GM10266 (cell line): ENCODE data around the gene PPP6R3.

Experiments used
- DNase-seq: peaks from one replicate; pipeline ENCODE4 v3.0.0; 2012; ENCODE audit errors: extremely low spot score
- TF ChIP-seq, protein P1 (sequence below): IDR thresholded peaks from 2 replicates; pipeline ENCODE4 v1.5.1; 2012; ENCODE audit warnings: mild to moderate bottlenecking, low read depth; ENCODE audit not compliant: control insufficient read depth, insufficient read depth; ENCODE audit errors: missing control alignments

PPP6R3 gene, protein sequence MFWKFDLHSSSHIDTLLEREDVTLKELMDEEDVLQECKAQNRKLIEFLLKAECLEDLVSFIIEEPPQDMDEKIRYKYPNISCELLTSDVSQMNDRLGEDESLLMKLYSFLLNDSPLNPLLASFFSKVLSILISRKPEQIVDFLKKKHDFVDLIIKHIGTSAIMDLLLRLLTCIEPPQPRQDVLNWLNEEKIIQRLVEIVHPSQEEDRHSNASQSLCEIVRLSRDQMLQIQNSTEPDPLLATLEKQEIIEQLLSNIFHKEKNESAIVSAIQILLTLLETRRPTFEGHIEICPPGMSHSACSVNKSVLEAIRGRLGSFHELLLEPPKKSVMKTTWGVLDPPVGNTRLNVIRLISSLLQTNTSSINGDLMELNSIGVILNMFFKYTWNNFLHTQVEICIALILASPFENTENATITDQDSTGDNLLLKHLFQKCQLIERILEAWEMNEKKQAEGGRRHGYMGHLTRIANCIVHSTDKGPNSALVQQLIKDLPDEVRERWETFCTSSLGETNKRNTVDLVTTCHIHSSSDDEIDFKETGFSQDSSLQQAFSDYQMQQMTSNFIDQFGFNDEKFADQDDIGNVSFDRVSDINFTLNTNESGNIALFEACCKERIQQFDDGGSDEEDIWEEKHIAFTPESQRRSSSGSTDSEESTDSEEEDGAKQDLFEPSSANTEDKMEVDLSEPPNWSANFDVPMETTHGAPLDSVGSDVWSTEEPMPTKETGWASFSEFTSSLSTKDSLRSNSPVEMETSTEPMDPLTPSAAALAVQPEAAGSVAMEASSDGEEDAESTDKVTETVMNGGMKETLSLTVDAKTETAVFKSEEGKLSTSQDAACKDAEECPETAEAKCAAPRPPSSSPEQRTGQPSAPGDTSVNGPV

GRCh38 chr11:68460741-68461574 is at the start of gene PPP6R3:
PPP6R3 (plus strand) TSS chr11:68460752; CDS start chr11:68537665, 76,913 bp downstream.
- TF ChIP-seq, protein P1, sequence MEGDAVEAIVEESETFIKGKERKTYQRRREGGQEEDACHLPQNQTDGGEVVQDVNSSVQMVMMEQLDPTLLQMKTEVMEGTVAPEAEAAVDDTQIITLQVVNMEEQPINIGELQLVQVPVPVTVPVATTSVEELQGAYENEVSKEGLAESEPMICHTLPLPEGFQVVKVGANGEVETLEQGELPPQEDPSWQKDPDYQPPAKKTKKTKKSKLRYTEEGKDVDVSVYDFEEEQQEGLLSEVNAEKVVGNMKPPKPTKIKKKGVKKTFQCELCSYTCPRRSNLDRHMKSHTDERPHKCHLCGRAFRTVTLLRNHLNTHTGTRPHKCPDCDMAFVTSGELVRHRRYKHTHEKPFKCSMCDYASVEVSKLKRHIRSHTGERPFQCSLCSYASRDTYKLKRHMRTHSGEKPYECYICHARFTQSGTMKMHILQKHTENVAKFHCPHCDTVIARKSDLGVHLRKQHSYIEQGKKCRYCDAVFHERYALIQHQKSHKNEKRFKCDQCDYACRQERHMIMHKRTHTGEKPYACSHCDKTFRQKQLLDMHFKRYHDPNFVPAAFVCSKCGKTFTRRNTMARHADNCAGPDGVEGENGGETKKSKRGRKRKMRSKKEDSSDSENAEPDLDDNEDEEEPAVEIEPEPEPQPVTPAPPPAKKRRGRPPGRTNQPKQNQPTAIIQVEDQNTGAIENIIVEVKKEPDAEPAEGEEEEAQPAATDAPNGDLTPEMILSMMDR, result no peak
- peak; percentile 63 for DNase-seq

DNA sequence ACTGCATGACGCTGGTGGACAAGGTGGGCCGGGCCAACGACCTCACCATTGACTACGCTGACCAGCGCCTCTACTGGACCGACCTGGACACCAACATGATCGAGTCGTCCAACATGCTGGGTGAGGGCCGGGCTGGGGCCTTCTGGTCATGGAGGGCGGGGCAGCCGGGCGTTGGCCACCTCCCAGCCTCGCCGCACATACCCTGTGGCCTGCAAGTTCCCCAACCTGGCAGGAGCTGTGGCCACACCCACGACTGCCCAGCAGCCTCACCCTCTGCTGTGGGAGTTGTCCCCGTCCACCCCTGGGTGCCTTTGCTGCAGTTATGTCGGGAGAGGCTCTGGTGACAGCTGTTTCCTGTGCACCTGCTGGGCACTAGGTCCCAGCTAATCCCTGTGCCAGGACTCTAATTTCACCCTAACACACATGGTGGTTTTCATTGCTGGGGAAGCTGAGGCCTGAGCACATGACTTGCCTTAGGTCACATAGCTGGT is 49.0 kb upstream of the PPP6R3 start:
- DNase-seq, result no peak

GRCh38 chr11:68412593-68413475 is 47.7 kb upstream of the PPP6R3 start:
- DNase-seq, result no peak
- TF ChIP-seq, protein P1, result no peak

More for the DNA sequence above, 49.0 kb upstream of the PPP6R3 start:
- TF ChIP-seq, protein P1, result no peak

GRCh38 chr11:68413591-68413999 is 47.0 kb upstream of the PPP6R3 start:
- no peak for DNase-seq
- TF ChIP-seq, protein P1, result no peak

GRCh38 chr11:68414496-68415221 is 45.9 kb upstream of the PPP6R3 start:
- TF ChIP-seq, protein P1, result no peak
- DNase-seq, result no peak
